C4-2B (cell line): ENCODE measurements around the gene FANCD2.
A peak's percentile ranks its signal among the peaks of the same experiment; 100 is the strongest.

Experiments
- H3K27ac ChIP-seq: fragments of 450-650 bp; 2 replicates; pipeline ENCODE4 v1.5.1; 2017
- ZFX ChIP-seq: fragments of 450-650 bp; IDR thresholded peaks from 2 replicates; pipeline ENCODE4 v1.6.1; 2017
- TF ChIP-seq, protein P1 (sequence below): fragments of 450-650 bp; conservative IDR thresholded peaks from 2 replicates; pipeline ENCODE4 v1.5.1; 2017; ENCODE audit warnings: mild to moderate bottlenecking

The FANCD2 gene

DNA sequence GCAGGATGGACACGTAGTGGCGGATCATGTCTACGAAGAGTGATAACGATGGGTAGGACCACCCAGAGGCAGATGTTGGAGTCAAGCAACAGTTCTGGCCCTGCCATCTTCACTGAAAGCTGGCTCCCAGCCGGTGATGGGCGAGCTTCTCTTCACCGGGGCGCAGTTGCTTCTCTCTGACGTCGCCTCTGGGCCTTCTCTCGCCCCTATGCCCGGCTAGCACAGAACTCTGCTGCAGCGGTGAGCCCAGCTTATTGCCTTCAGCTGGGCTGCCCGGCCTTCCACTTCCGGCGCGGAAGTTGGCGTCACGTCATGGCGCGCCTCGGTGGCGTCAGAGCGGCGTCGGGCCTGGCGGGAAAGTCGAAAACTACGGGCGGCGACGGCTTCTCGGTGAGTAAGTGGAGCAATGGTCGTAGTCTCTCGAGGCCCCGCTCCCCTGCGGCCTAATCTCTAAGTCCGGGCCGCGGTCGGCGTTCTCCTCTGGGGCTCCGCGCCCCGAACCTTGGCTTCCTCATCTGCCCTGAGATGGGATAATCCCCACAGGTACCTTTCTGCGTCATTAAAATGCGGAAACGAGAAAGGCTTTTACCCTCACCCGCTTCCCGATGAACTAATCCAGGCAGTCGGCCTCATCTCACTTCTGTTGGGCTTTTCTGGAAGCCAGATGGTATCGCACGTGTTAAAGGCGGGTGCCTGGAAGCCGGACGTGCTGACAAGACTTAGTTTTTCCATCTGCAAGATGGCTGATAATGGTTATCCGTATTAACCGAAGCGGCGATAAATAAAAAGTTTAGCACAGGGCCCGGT, at the start of gene FANCD2:
TSS of gene FANCD2 (plus strand) at position 354 of the 807 bp plus-strand sequence. CDS start 2,221 bp downstream, outside the sequence.
- peak within 1 kb of the TSS; percentile 78 for H3K27ac ChIP-seq
- TF ChIP-seq, protein P1, sequence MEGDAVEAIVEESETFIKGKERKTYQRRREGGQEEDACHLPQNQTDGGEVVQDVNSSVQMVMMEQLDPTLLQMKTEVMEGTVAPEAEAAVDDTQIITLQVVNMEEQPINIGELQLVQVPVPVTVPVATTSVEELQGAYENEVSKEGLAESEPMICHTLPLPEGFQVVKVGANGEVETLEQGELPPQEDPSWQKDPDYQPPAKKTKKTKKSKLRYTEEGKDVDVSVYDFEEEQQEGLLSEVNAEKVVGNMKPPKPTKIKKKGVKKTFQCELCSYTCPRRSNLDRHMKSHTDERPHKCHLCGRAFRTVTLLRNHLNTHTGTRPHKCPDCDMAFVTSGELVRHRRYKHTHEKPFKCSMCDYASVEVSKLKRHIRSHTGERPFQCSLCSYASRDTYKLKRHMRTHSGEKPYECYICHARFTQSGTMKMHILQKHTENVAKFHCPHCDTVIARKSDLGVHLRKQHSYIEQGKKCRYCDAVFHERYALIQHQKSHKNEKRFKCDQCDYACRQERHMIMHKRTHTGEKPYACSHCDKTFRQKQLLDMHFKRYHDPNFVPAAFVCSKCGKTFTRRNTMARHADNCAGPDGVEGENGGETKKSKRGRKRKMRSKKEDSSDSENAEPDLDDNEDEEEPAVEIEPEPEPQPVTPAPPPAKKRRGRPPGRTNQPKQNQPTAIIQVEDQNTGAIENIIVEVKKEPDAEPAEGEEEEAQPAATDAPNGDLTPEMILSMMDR = no peak
- peak; percentile 57; the same call in 1 of the 2 replicates for TF ChIP-seq ZFX

GRCh38 chr3:9976721-9977709, 49.2 kb upstream of the FANCD2 start:
- no peak for TF ChIP-seq ZFX
- TF ChIP-seq, protein P1 = no peak

GRCh38 chr3:9978710-9979305, 47.4 kb upstream of the FANCD2 start:
- no peak for TF ChIP-seq ZFX
- TF ChIP-seq, protein P1 = no peak
- peak overlapping the region; percentile 44 for H3K27ac ChIP-seq

More at GRCh38 chr3:9976721-9977709, 49.2 kb upstream of the FANCD2 start:
- H3K27ac ChIP-seq = peak overlapping the region; percentile 78

DNA sequence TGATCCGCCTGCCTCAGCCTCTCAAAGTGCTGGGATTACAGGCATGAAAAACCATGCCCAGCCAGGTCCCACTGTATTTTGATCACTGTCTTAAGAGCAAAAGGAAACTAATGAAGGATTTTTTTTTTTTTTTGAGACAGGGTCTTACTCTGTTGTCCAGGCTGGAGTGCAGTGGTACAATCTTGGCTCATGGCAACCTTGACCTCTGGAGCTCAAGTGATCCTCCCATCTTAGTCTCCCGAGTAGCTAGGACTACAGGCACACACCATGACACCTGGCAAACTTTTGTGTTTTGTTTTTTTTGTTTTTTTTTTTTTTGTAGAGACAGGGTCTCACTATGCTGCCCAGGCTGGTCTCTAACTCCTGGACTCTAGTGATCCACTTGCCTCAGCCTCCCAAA, 46.0 kb upstream of the FANCD2 start:
- TF ChIP-seq, protein P1 = no peak
- no peak for TF ChIP-seq ZFX
- no peak overlapping the region for H3K27ac ChIP-seq

DNA sequence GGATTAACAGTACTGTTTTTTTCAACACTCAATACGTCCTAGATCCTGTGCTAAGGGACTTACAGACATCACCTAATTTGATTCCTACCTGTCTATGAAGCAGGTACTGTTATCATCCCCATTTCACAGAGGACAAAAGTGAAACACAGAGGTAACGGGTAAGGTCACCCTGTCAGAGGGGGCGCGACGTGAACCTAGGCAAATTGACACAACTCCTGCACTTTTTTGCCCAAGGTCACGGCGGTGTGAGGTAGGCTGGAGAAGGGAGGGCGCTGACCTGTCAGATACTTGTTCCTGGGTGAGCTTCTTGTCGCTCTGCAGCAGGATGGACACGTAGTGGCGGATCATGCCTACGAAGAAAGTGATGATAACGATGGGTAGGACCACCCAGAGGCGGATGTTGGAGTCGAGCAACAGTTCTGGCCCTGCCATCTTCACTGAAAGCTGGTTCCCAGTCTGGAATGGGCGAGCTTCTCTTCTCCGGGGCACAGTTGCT, 40.0 kb upstream of the FANCD2 start:
- TF ChIP-seq, protein P1 = no peak
- no peak for TF ChIP-seq ZFX
- H3K27ac ChIP-seq = peak overlapping the region; percentile 81

- TF ChIP-seq, protein P1 = no peak
- TF ChIP-seq ZFX = no peak
- no peak overlapping the region; the same call in 1 of the 2 replicates for H3K27ac ChIP-seq
Observed at GRCh38 chr3:9994086-9994844, 32.0 kb upstream of the FANCD2 start.
